WI38 (cell line): ENCODE data around the gene PCCA.
"Not testable (repeated sequence)": the region's sequence is repeated elsewhere in the genome, so short reads cannot be mapped to it uniquely, and the experiment has no call there.

Experiments
- H3K4me3 ChIP-seq: 2 replicates; pipeline ENCODE4 v1.5.1; 2011; ENCODE audit warnings: low read depth, mild to moderate bottlenecking, control low read depth, low read length
- CTCF ChIP-seq: IDR thresholded peaks from 2 replicates; pipeline ENCODE4 v1.5.1; 2012; ENCODE audit warnings: low read depth, mild to moderate bottlenecking, control low read depth, low read length

Gene PCCA

GRCh38 chr13:100273552-100273951 is 184.7 kb downstream of the PCCA start:
- no peak overlapping the region for H3K4me3 ChIP-seq
- TF ChIP-seq CTCF: no peak

- no peak for TF ChIP-seq CTCF
These were observed 186.1 kb downstream of the PCCA start for GRCh38 chr13:100274942-100275506.

GRCh38 chr13:100275746-100276145 is 186.9 kb downstream of the PCCA start:
- no peak for TF ChIP-seq CTCF
- no peak overlapping the region for H3K4me3 ChIP-seq

More at GRCh38 chr13:100274942-100275506, 186.1 kb downstream of the PCCA start:
- no peak overlapping the region for H3K4me3 ChIP-seq

GRCh38 chr13:100280681-100281080 is 191.8 kb downstream of the PCCA start:
- TF ChIP-seq CTCF: no peak
- H3K4me3 ChIP-seq: no peak overlapping the region

GRCh38 chr13:100282306-100282705 is 193.4 kb downstream of the PCCA start:
- not testable (repeated sequence) for H3K4me3 ChIP-seq

- no peak overlapping the region for H3K4me3 ChIP-seq
- TF ChIP-seq CTCF: no peak
These were observed 201.4 kb downstream of the PCCA start for GRCh38 chr13:100290165-100290801.

GRCh38 chr13:100291624-100292023 is 202.7 kb downstream of the PCCA start:
- TF ChIP-seq CTCF: no peak
- H3K4me3 ChIP-seq: no peak overlapping the region

GRCh38 chr13:100297413-100297812 is 208.5 kb downstream of the PCCA start:
- no peak for TF ChIP-seq CTCF
- no peak overlapping the region for H3K4me3 ChIP-seq
